ENCODE results near the gene CYP19A1. TPM values are rescaled to one million over a fixed set of nuclear protein-coding genes. Genes with fewer than 3 reads are reported as not detected.

CYP19A1 gene
- total and polyA plus RNA-seq, 9 of the 15 experiments (the other 6 are each of a cell fraction or from before 2014, with no cell fraction given): 0.16 to 0.63 (median 0.47) TPM; not detected in 3

DNA sequence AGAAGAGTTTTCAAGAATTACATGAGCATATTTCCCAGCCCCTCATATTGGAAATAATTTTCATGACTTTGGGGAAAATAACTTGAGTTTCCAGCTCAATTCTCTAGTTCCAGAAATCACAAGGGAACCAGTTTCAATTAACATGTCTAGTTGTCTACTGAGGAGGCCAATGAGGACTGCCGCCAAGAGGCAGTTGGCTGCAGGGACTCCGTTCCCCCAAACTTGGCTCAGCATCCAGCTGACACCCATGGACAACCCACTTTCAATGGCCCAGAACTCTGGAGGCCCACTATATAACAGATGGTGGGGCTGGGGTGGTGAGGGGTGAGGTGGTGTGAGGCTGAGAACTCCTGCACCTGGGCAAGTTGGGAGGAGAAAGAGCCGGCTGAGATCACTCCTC, 157.2 kb downstream of the CYP19A1 start:
- no TSS peak for BruUV-seq (replicated peaks)
- ChIA-PET POLR2A (interaction anchor here (1.4 kb wide), 1 partner anchor 12 kb away, joined by 3 read pairs; no protein-coding TSS in a partner anchor), CTCF (ENCODE audit: low intra/inter-chr PET ratio) (no interaction called here)
- no peak for FAIRE-seq
- no peaks in the 10 kb centered on the region for H3K9me1 ChIP-seq (ENCODE audit: control insufficient read depth, insufficient read depth, low read length)
- H4K20me1 ChIP-seq (replicated peaks; ENCODE audit: control insufficient read depth, insufficient read depth, low read length): no peaks in the 10 kb centered on the region
- H3K4me2 ChIP-seq (ENCODE audit: insufficient read depth, low read length): no peak overlapping the region
- no peak overlapping the region for H3K27ac ChIP-seq (ENCODE audit: extremely low read depth, low read depth, low read length)
- no peak for ATAC-seq
- no peak overlapping the region for H2AFZ ChIP-seq (ENCODE audit: low read depth, low read length)
- no peaks in the 10 kb centered on the region for H3K79me2 ChIP-seq (ENCODE audit: control insufficient read depth, insufficient read depth, low read length)
- H3K9ac ChIP-seq (ENCODE audit: insufficient read depth in 1 of 2, low read depth in 2 of 2, low read length in 2 of 2): no peak overlapping the region
- peaks cover 2 to 28% of the 10 kb centered on the region in 2 experiments; a peak in 4 of 5 replicates for H3K4me1 ChIP-seq (replicated peaks in 1 of 2; ENCODE audit: control insufficient read depth in 2 of 2, insufficient read depth in 2 of 2, low read length in 2 of 2)
- WGBS (ENCODE audit: insufficient coverage, low coverage, missing lambda C conversion rate): 18% methylated on average over 3 of the region's 3 CpGs
- intact Hi-C loops (cut with micrococcal nuclease) (no loop called here), in situ Hi-C loops (cut with MboI) (no loop called here)
- TF ChIP-seq RCOR1 (IDR thresholded peaks at IDR 0.05; ENCODE audit: borderline replicate concordance in 1 of 2, low read depth in 2 of 2, low read length in 2 of 2) (no peak), PHF8 (IDR thresholded peaks at IDR 0.05; ENCODE audit: borderline replicate concordance, low read length) (no peak), POLR3G (IDR thresholded peaks at IDR 0.05; ENCODE audit: extremely low read depth, insufficient read length, insufficient replicate concordance) (no peak), MECOM (CRISPR knock-in tag; IDR thresholded peaks at IDR 0.05) (no peak), ZNF232 (CRISPR knock-in tag; IDR thresholded peaks at IDR 0.05) (no peak), KLF16 (IDR thresholded peaks at IDR 0.05) (no peak), ZNF174 (CRISPR knock-in tag; IDR thresholded peaks at IDR 0.05) (no peak), HDAC6 (IDR thresholded peaks at IDR 0.05; ENCODE audit: low read depth, low read length) (no peak), GTF2F1 (IDR thresholded peaks at IDR 0.05; ENCODE audit: low read depth, low read length) (no peak), BRF1 (IDR thresholded peaks at IDR 0.05; ENCODE audit: borderline replicate concordance, extremely low read depth, insufficient read length) (no peak), HNRNPK (IDR thresholded peaks at IDR 0.05; ENCODE audit: low read depth, low read length, poor library complexity, severe bottlenecking) (no peak), NEUROD1 (IDR thresholded peaks at IDR 0.05; ENCODE audit: borderline replicate concordance, low read depth, low read length, partially characterized antibody) (no peak), ZNF57 (CRISPR knock-in tag; IDR thresholded peaks at IDR 0.05) (no peak), U2AF2 (optimal IDR thresholded peaks at IDR 0.05; ENCODE audit: low read depth, low read length) (no peak)
- TF ChIP-seq, protein P1, sequence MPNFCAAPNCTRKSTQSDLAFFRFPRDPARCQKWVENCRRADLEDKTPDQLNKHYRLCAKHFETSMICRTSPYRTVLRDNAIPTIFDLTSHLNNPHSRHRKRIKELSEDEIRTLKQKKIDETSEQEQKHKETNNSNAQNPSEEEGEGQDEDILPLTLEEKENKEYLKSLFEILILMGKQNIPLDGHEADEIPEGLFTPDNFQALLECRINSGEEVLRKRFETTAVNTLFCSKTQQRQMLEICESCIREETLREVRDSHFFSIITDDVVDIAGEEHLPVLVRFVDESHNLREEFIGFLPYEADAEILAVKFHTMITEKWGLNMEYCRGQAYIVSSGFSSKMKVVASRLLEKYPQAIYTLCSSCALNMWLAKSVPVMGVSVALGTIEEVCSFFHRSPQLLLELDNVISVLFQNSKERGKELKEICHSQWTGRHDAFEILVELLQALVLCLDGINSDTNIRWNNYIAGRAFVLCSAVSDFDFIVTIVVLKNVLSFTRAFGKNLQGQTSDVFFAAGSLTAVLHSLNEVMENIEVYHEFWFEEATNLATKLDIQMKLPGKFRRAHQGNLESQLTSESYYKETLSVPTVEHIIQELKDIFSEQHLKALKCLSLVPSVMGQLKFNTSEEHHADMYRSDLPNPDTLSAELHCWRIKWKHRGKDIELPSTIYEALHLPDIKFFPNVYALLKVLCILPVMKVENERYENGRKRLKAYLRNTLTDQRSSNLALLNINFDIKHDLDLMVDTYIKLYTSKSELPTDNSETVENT (CRISPR knock-in tag; IDR thresholded peaks at IDR 0.05): no peak
- TF ChIP-seq, protein P2, sequence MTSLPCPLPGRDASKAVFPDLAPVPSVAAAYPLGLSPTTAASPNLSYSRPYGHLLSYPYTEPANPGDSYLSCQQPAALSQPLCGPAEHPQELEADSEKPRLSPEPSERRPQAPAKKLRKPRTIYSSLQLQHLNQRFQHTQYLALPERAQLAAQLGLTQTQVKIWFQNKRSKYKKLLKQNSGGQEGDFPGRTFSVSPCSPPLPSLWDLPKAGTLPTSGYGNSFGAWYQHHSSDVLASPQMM (CRISPR knock-in tag; IDR thresholded peaks at IDR 0.05): no peak
- DNase-seq (ENCODE audit: extremely low read depth in 1 of 4, low spot score in 3 of 4): no peak
- H3K27me3 ChIP-seq (ENCODE audit: control insufficient read depth in 2 of 2, insufficient read depth in 2 of 2, low read length in 2 of 2): no peaks in the 10 kb centered on the region
- H3K9me3 ChIP-seq (replicated peaks; ENCODE audit: control insufficient read depth, insufficient read depth, low read depth, low read length): no peaks in the 10 kb centered on the region
- H3K4me3 ChIP-seq: no peak overlapping the region
- no peaks in the 10 kb centered on the region for H3K36me3 ChIP-seq (ENCODE audit: control insufficient read depth, insufficient read depth, low read length)

Measured in K562 (cell line).